Measurements from ENCODE around the gene TACSTD2.
"Not testable (repeated sequence)": the region's sequence is repeated elsewhere in the genome, so short reads cannot be mapped to it uniquely, and the experiment has no call there.

The TACSTD2 gene

GRCh38 chr1:58563715-58564114 lies 13.3 kb downstream of the TACSTD2 start:
- not testable (repeated sequence) for DNase-seq (ENCODE audit: low spot score)

GRCh38 chr1:58561633-58562032 lies 15.4 kb downstream of the TACSTD2 start:
- DNase-seq (ENCODE audit: low spot score), result no peak

GRCh38 chr1:58555393-58555792 lies 21.7 kb downstream of the TACSTD2 start:
- DNase-seq (ENCODE audit: low spot score), result no peak

- DNase-seq (ENCODE audit: low spot score), result no peak
These were observed 25.6 kb downstream of the TACSTD2 start for GRCh38 chr1:58551186-58552140.

GRCh38 chr1:58549291-58549690 lies 27.8 kb downstream of the TACSTD2 start:
- not testable (repeated sequence) for DNase-seq (ENCODE audit: low spot score)

GRCh38 chr1:58548371-58548770 lies 28.7 kb downstream of the TACSTD2 start:
- DNase-seq (ENCODE audit: low spot score), result no peak

- peak; percentile 95 for DNase-seq (ENCODE audit: low spot score)
These were observed 30.3 kb downstream of the TACSTD2 start, which contains the start of gene OMA1 for GRCh38 chr1:58546520-58547308. Gene OMA1, minus strand, starts transcription at chr1:58546726. Its CDS starts 7,432 bp downstream, at chr1:58539294.

- DNase-seq (ENCODE audit: low spot score), result peak; percentile 73
These were observed 31.2 kb downstream of the TACSTD2 start for GRCh38 chr1:58545591-58546519.

GRCh38 chr1:58543260-58543659 lies 33.8 kb downstream of the TACSTD2 start:
- DNase-seq (ENCODE audit: low spot score), result no peak

- no peak for DNase-seq (ENCODE audit: low spot score)
These were observed 37.5 kb downstream of the TACSTD2 start for GRCh38 chr1:58539553-58539952.

- no peak for DNase-seq (ENCODE audit: low spot score)
These were observed 38.2 kb downstream of the TACSTD2 start for GRCh38 chr1:58538821-58539220.

- DNase-seq (ENCODE audit: low spot score), result not testable (repeated sequence)
These were observed 45.2 kb downstream of the TACSTD2 start for GRCh38 chr1:58531842-58532241.

- no peak for DNase-seq (ENCODE audit: low spot score)
These were observed 47.8 kb downstream of the TACSTD2 start for GRCh38 chr1:58529284-58529683.

- no peak for DNase-seq (ENCODE audit: low spot score)
These were observed 48.5 kb downstream of the TACSTD2 start for GRCh38 chr1:58528518-58528917.
